Posterior cingulate gyrus (tissue), 11 donors: Measurements from ENCODE around the gene L3MBTL2.
"Not testable (repeated sequence)": the region's sequence is repeated elsewhere in the genome, so short reads cannot be mapped to it uniquely, and the experiment has no call there.

ENCODE experiments used
- DNase-seq, 10 donors: peaks; one replicate each; pipeline versions ENCODE4 v3.0.0 to v3.0.0-alpha.2; 2020 to 2021; ENCODE audit warnings: mixed read lengths in 3 of 10
- intact Hi-C: fragments of 100-400 bp; cut with DNase I; formaldehyde crosslinking; loops from one replicate; pipeline ENCODE4 v1.15.1; 2023

L3MBTL2 gene

DNA sequence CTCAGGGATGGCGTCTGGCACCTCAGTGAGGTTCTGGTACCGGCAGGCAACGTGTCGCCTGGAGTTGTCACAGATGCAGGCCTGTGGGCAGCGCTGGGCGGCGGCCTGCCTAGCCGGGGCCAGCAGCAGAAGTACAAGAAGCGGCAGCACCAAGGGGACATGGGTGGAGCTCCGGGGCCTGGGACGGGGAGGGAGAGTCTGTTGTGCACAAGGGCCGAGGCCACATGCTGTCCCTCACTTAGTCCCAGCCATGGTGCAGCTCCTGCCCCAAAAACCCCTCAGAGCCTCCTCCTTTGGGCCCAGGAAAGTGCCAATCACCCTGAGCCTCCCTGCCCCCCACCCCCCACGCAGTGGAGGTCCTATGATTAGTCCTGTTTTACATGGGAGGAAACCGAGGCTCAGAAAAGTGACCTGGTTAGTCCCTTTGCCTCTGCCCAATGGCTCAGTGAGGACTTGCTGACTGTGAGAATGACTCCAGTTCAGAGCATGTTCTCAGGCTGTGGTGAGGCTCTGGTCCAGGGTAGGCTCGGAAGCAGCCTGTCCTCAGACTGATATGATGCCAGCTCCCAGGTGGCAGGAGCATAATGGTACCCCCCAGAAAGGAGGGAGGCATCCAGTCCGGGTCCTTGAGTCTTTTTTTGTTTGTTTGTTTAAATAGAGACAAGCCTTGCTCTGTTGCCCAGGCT is 34.5 kb downstream of the L3MBTL2 start:
- peak in 2 of 10 donors; percentile 68 to 91 for DNase-seq
- intact Hi-C loops = no loop called here

- intact Hi-C loops = no loop called here
- DNase-seq = peak; percentile 88 to 99 (median 95)
Measured at GRCh38 chr22:41240377-41241132, 35.4 kb downstream of the L3MBTL2 start, which contains the start of gene CHADL. Gene CHADL (minus strand): TSS chr22:41240931. CDS start chr22:41240881, 50 bp downstream.

GRCh38 chr22:41241133-41241676 is 36.1 kb downstream of the L3MBTL2 start:
- intact Hi-C loops = no loop called here

DNA sequence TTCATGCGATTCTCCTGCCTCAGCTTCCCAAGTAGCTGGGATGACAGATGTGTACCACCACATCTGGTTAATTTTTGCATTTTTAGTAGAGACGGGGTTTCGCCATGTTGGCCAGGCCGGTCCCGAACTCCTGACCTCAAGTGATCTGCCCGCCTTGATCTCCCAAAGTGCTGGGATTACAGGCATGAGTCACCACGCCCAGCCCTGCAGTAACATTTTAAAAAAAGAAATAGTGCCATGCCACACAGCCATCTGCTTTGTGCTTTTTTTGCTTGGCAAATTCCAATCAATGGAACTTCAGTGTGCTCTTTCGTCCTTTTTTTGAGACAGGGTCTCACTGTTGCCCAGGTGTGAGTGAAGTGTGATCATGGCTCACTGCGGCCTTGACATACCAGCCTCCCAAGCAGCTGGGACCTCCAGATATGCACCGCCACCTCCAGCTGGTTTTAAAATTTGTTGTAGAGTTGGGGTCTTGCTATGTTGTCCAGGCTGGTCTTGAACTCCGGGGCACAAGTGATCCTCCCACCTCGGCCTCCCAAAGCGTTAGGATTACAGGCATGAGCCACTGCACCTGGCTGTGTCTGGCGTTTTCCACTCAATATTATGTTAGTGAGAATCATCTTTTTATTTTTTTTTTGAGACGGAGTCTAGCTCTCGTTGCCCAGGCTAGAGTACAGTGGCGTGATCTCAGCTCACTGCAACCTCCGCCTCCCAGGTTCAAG is 37.4 kb downstream of the L3MBTL2 start:
- DNase-seq = no peak
- intact Hi-C loops = no loop called here

More at GRCh38 chr22:41241133-41241676, 36.1 kb downstream of the L3MBTL2 start:
- no peak for DNase-seq

- DNase-seq = no peak
- intact Hi-C loops = no loop called here
Measured at GRCh38 chr22:41243361-41243760, 38.2 kb downstream of the L3MBTL2 start.

GRCh38 chr22:41245917-41246499 is 40.9 kb downstream of the L3MBTL2 start:
- no peak for DNase-seq
- intact Hi-C loops = no loop called here

DNA sequence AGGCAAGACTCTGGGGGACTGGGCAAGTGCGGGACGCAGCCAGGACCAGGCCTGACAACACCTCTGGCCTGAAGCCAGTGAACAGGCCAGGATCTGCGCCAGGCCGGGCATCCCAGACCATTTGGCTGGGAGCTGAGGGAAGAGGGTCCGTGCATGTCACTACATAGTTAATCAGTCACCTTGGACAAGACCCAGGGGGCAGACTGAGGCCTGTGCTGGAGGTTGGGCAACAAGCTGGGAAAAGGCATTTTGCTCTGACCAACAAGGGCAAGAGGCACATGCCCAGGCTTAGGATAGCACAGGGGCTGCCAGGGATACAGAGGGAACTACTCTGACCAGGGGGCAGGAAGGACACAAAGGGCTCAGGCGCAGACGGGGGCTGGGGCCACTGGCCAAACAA is 42.6 kb downstream of the L3MBTL2 start:
- no peak for DNase-seq
- intact Hi-C loops = no loop called here

GRCh38 chr22:41248314-41248713 is 43.2 kb downstream of the L3MBTL2 start:
- intact Hi-C loops = no loop called here
- DNase-seq = no peak

DNA sequence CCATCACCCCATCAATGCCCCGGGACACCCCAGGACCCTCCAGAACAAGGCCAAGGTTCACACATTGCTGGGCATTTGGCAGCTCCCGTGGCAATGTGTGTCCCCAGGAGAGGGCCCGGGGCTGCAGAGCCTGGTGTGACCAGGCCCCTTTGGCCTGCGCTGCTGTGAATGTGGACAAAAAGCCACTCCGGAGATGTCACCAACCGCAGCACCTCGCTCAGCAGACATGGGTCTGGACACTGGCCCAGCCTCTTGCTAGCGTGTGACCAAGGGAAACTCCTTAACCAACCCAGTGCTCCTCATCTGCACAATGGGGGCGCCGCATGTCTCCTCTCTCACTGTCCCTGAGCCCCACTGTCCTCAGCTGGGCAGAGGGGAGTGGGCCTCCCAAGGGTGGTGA is 43.6 kb downstream of the L3MBTL2 start:
- DNase-seq = no peak
- intact Hi-C loops = no loop called here

GRCh38 chr22:41249442-41249841 is 44.3 kb downstream of the L3MBTL2 start:
- intact Hi-C loops = no loop called here
- DNase-seq = peak in 1 of 10 donors; percentile 63

DNA sequence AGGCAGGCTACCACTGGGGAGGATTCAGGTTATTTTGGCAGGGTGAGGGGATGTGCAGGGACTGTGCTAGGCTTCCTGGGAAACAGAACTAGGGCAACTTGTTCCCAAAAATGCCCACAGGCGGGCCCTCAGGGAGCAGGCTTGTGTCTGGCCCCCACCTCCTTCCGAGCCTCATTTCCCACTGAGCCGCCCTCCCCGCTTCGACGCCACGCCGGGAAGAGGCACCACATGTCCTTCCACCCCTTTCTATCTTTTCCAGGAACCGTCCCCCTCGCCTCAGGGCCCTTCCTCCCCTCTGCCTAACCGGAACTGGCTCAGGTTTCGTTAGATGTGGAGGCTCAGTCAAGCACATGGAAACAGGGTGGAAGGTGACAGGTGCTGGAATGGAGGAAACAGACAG is 45.0 kb downstream of the L3MBTL2 start:
- DNase-seq = no peak
- intact Hi-C loops = no loop called here

- intact Hi-C loops = no loop called here
- DNase-seq = peak in 3 of 10 donors; percentile 34 to 87 (median 48)
Measured at GRCh38 chr22:41252365-41252764, 47.3 kb downstream of the L3MBTL2 start.

- intact Hi-C loops = no loop called here
- DNase-seq = no peak
Measured at GRCh38 chr22:41254230-41254629, 49.1 kb downstream of the L3MBTL2 start.

- intact Hi-C loops = no loop called here
- no peak for DNase-seq
Measured at GRCh38 chr22:41256254-41257253, 51.4 kb downstream of the L3MBTL2 start.

- DNase-seq = no peak
- intact Hi-C loops = no loop called here
Measured at GRCh38 chr22:41257696-41258095, 52.6 kb downstream of the L3MBTL2 start.

DNA sequence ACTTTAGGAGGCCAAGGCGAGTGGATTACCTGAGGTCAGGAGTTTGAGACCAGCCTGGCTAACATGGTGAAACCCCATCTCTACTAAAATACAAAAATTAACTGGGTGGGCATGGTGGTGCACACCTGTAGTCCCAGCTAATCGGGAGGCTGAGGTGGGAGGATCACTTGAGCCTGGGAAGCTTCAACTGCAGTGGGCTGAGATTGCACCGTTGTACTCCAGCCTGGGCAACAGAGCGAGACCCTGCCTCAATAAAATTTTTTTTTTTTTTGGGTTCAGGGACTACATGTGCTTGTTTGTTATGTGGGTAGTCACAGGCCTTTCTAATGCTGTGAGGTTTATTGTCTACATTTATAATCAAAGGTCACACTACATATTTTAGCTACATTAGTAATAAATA is 54.6 kb downstream of the L3MBTL2 start:
- DNase-seq, intact Hi-C loops: not testable (repeated sequence)

DNA sequence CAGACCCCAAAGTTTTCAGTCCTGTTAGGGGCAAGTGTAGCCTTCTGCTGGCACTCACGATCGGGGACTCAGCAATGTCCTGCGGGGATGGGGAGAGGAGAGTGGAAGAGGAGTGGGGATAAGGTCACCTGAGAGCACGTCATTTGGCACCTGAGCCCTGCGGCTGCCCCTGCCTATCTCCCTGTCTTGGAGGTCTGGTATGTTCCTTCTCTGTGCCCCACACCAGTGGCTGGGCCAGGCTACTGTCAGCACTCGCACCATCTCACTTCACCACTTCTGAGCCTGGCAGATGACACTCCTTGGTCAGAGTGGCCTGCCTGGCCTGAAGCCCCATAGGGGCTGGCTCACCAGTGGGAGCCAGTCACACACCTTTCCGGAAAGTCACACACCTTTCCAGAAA is 55.8 kb downstream of the L3MBTL2 start:
- no peak for DNase-seq
- intact Hi-C loops = no loop called here

DNA sequence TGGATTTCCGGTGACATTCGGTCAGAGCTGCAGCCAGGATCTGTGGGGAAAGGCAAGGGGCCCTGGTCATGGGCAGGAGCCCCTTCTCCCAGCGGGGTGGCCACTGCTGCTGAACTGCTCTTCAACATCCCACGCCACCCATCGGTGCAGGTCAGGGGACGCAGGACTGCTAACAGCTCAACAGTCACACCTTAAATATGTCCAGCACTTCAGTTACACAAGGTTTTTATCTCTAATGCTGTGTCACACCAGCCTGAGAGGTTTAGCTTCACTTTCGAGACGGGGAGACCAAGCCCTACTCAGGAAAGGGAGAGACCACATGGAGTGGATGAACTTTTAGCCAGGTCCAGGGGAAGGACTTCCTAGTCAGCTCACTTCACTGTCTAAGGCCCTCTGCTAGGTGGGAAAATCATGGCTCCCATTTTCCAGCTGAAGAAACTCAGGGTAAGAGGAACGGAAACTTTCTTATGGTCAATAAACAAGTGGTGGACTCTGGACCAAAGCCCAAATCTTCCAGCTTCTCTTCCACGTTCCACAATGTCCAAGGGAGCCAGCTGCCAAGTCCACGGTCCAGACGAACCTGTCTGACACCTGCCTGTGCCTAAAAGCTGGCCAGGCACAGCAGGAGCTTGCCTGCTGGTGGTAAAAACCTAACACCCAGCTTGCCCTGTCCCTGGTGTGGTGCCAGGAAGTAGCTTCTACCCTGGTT is 56.6 kb downstream of the L3MBTL2 start:
- intact Hi-C loops = no loop called here
- DNase-seq = no peak
